ENCODE measurements around the gene SIDT1.

DNA sequence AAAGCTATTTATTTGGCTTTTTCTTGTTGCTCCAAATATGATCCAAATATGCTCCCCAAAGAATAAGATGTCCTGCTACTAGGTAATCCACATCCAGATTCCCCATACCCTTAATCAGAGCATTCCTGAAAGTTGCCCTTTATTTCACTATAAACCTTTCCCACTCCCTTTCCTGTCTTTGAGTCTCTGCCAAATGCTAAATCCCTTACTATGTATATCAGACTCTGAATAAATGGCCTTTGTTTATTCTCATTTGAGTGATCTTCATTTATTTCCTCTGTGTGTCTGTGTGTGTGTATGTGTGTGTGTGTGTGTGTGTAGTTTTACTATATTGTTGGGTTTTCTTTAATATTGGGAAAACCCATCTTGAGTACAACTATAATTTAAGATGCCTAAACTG, 10.4 kb upstream of the SIDT1 start:
- TF ChIP-seq, protein P1, sequence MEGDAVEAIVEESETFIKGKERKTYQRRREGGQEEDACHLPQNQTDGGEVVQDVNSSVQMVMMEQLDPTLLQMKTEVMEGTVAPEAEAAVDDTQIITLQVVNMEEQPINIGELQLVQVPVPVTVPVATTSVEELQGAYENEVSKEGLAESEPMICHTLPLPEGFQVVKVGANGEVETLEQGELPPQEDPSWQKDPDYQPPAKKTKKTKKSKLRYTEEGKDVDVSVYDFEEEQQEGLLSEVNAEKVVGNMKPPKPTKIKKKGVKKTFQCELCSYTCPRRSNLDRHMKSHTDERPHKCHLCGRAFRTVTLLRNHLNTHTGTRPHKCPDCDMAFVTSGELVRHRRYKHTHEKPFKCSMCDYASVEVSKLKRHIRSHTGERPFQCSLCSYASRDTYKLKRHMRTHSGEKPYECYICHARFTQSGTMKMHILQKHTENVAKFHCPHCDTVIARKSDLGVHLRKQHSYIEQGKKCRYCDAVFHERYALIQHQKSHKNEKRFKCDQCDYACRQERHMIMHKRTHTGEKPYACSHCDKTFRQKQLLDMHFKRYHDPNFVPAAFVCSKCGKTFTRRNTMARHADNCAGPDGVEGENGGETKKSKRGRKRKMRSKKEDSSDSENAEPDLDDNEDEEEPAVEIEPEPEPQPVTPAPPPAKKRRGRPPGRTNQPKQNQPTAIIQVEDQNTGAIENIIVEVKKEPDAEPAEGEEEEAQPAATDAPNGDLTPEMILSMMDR (conservative IDR thresholded peaks at IDR 0.05; ENCODE audit: low read length) = no peak
- TF ChIP-seq EZH2phosphoT487 (IDR thresholded peaks at IDR 0.05; ENCODE audit: borderline replicate concordance) = no peak
